ENCODE results near the gene FA2H. TPM values are rescaled to one million over a fixed set of nuclear protein-coding genes. Genes with fewer than 3 reads are reported as not detected.
"Not testable (repeated sequence)": the region's sequence is repeated elsewhere in the genome, so short reads cannot be mapped to it uniquely, and the experiment has no call there.

FA2H gene
- total RNA-seq, 1 experiment from 2014 or later, result not detected

DNA sequence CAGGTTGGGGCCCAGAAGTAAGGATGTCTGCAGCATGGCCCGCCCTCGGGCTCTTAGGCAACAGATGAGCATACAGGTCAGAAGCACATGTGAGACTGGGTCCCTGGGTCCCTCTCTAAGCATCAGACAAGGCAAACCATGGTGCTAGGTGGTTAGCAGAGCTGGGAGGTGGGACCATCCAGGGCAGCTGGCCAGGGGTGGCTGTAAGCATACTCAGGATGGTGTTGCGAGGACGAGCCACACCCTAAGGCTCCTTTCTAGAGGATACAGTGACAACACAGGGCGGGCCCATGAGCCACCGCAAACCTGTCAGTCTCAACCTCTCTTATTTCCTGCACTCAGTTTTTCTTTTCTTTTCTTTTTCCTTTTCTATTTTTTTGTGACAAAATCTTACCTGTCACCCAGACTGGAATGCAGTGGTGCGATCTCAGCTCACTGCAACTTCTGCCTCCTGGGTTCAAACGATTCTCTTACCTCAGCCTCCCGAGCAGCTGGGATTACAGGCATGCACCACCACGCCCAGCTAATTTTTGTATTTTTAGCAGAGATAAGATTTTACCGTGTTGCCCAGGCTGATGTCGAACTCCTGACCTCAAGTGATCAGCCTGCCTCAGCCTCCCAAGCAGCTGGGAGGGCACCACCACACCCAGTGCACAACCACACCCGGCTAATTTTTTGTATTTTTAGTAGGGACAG lies 3.6 kb downstream of the FA2H start:
- no peak for DNase-seq (ENCODE audit: low read depth)

DNA sequence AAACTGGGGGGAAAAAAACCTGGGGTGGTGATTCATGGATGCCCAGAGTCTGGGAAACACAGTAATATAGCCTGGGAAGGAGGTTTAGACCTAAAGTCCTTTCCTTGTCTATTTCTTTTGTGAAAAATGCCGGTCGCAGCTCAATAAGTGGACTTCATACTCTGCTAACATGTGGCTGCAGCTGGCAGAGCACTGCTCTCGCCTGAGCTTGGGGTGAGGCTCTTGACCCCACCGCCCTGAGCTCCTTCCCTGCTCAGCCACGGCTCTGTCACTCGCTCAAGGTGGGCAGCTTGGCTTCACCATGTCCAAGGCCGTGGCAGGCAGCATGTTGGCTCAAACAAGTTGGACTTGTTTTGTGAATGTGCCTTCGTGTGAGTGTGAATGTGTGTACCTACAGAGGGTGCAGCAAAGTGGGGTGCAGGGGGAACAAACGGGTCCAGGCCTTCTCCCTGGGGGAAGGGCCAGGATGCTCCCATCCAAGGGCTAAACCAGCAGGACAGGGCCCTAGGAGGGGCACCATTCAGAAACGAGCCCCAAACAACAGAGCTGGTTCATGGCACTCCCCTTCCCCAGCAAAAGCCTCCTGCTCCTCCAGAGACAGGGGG lies 4.9 kb downstream of the FA2H start:
- DNase-seq (ENCODE audit: low read depth), result no peak

DNA sequence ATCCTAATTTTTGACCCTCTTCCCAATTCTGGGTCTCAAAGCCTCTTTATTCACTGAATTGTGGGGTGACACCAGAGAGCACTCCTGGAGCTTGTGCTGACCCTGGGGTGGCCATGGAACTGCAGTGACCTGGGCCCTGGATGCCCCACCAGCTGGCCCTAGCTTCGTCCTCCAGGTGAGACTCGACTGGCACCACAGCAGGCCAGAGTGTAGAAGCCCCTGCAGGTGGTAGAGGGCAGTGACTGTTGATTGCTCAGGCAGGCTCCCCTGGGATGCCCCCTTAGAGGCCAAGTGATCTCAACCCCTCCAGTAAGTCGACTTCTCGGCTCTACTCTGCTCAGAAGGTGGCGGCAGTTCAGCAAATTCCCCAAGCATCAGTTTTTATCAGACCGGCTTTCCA lies 6.4 kb downstream of the FA2H start:
- DNase-seq (ENCODE audit: low read depth), result no peak

DNA sequence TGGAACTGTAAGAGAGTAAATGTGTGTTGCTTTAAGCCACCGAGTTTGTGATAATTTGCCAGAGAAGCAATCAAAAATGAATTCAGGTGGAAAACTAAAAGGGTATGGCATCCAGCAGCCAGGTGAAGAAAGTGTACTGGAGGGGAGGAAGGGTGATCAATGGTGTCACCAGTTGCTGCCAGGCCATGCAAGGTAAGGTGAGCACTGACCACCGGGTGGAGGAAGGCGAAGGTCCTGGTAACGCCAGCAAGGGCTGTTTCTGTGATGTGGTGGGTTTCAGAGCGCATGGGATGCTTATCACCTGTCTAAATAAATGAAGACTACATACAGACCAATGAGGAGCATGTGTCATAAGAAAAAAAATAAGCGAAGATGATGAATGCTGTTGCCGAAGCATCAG lies 6.9 kb downstream of the FA2H start:
- DNase-seq (ENCODE audit: low read depth), result no peak

DNA sequence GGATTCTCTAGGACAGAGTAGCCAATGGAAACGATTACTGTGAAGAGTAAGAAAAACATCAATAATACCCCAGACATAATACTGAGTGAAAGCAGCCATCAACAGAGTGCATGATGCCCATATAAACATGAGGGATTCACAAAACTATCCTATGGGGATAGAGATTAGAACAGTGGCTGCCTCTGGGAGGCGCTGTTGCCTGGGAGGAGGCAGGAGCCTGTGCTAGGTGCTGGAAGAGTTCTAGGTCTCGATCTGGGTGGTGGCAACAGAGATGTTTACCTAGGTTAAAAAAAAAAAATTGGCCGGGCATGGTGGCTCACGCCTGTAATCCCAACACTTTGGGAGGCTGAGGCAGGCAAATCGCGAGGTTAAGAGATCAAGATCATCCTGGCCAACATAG lies 7.9 kb downstream of the FA2H start:
- DNase-seq (ENCODE audit: low read depth), result no peak

DNA sequence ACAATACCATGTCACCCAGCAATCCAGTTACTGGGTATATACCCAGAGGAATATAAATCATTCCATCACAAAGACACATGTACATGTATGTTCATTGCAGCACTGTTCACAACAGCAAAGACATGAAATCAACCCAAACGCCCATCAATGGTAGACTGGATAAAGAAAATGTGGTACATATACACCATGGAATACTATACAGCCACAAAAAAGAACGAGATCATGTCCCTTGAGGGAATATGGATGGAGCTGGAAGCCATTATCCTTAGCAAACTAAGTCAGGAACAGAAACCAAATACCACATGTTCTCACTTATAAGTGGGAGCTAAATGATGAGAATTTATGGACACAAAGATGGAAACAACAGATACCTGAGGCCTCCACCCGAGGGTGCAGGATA lies 10.4 kb downstream of the FA2H start:
- not testable (repeated sequence) for DNase-seq (ENCODE audit: low read depth)

DNA sequence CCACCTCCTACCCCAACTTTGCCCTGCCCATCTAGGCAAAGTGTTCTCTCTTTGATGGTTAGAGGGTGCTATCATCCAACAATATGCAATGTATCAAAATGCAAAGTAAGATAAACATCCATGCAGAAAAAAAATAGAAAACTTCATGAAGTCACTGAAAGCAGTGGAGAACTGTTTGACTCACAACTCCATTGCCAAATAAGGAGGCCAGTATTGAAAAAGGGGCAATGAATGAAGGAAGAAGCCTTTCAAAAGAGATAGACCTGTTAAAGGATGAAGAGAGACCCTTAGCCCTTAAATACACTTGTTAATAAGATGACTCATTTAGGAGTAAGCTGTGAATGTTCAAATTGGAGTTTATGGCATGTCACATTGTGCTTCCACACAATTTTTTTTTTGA lies 13.0 kb downstream of the FA2H start:
- DNase-seq (ENCODE audit: low read depth), result no peak

DNA sequence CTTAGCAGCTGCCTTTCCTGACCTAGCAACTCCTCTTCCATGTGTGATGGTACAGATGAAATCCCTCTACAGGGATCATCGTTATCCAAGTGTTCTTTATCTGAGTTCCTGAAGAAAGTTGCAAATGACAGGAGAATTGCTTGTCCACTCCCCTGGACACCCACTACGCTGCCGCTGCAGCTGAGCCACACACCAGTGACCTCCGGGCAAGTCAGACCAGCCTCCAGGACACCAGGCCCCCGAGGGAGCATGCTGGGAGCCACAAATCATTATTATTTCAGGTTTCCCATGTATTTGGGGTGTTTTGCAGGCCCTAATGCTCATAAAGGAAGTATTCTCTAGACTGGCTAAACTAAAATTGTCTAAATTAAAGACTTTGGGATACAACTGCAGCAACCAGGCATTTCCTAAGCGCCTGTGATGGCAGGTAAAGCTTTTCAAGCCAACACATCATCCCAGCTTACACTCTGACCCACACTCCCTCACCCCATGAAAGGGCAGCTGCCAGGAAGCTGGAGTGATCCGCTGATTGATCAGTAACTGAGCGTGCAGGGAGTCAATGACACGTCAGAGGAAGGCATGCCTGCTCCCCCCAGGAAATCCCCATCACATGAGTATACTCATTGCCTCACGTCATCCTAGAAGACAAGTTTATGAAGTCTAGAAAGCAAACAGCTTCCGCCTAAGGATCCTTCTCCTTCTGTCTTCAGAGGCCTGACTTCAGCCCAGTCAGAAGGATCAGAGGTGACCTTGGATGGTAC lies 14.4 kb downstream of the FA2H start:
- peak; percentile 20 for DNase-seq (ENCODE audit: low read depth)

DNA sequence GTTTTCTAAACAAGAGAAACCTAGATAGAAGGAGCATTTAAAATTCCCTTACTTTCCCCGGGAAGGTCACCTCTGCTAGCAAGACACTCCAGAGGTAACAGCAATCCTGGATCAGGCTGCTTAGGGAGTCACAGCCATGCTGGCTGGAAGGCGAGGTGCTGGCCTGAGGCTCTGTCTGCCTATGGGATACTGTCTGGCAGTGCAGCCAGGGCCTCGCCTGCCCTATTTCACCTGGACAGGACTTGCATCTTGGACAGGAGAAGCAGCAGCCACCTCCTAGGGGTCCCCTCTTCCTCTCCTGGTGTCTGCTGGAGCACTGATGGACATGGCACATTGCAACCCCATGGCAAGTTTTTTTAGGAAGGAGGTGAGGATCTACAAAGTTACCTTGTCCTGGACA lies 15.1 kb downstream of the FA2H start:
- no peak for DNase-seq (ENCODE audit: low read depth)

DNA sequence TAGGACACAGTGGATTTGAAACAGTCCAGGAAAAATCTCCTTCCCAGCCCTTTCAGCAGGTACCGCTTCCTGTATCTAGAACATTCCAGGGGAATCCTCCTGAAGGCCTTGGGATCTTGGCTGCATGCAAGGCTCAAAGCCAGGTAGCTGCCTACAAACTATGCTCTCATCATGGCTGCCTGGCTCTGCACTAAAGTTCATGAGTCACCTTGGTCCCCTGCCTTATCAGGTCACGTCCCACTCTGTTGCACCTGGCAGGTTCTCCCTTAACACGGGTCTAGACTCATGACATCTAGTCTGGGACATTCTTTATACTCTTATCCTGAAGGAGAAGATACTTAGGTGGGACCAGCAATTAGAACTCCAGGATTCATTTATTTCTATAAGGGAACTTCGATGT lies 15.8 kb downstream of the FA2H start:
- no peak for DNase-seq (ENCODE audit: low read depth)

DNA sequence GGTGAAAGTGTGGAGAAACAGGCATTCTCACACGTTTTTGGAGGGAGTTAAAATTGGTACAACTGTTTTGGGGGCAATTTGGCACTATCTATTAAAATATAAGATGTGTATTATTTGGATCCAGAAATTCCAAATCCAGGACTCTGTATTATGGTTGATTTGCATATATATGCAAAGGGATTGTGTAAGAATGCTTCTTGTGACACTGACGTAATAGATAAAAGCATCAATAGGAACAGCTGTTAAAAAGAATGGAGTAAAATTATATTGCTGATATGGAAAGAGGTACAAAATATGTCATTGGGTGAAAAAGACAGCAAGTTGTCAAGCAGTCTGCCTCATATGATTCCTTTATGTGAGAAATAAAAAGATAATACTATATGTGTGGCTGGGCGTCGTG lies 17.3 kb downstream of the FA2H start:
- no peak for DNase-seq (ENCODE audit: low read depth)

DNA sequence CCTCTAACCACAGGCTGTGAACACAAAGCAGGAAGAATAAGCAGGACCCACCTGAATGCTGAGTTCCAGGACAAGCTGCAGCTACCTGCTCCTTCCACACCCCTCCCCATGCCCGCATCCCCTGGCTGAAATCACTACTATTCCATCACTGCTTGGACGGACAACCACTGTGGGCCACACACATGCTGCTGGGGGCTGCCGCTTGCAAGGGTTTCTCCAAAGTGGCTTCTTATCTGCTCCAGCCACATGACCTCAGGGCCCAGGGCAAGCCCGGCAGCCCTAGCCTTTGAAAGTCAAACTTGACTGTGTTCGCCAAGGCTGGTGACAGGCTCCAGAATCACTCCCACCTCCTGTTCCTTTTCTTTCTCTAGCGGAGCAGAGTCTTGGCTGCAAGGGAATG lies 18.4 kb downstream of the FA2H start:
- DNase-seq (ENCODE audit: low read depth), result no peak

DNA sequence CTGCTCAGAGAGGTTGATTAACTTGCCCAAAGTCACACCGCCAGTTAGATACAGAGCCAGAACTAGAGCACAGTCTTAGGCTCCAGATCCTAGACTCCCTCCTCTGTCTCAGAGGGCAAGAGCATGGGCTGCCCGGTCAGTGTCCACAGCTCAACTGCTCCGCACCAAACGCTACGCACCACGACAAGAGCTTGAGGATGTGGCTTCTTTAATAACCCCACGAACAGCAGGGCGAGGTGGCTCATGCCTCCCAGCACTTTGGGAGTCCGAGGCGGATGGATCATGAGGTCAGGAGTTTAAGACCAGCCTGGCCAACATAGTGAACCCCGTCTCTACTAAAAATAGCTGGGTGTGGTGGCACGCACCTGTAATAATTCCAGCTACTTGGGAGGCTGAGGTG lies 21.4 kb downstream of the FA2H start:
- no peak for DNase-seq (ENCODE audit: low read depth)

DNA sequence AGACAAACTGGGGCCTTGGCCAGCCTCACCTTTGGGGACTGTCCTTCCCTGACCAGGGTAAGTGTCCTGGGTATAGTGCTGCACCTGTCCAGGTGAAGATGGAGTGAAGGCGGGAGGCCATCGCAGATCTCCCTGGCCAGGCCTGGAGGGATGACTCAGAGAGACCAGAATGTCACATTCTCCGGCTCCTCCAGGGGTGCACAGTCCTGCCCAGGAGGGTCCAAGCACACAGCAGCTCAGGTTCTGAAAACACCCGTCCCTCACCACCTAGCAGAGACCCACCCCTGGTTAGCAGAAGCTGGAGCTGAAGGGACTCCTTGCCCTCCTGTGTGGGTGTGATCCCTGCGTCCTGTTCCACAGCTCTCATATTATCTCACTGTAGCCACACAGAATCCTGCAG lies 21.9 kb downstream of the FA2H start:
- no peak for DNase-seq (ENCODE audit: low read depth)

DNA sequence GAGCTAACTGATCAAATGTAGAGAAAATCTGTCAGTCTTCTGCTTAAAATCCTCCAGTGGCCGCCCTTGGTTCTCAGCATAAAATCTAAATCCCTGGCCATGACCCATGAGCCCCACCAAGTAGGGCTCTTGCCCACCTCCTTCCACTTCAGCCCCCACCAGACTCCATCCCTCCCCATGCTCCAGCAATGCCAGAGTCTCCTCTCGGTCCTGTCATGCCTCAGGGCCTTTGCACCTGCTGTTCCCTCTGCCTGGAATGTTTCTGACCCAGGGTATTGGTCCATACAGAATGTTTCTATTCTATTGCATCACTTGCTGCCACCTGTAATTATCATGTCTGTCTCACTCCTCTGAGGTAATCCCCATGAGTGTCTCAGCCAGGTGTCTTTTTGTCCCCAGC lies 22.4 kb downstream of the FA2H start:
- no peak for DNase-seq (ENCODE audit: low read depth)

DNA sequence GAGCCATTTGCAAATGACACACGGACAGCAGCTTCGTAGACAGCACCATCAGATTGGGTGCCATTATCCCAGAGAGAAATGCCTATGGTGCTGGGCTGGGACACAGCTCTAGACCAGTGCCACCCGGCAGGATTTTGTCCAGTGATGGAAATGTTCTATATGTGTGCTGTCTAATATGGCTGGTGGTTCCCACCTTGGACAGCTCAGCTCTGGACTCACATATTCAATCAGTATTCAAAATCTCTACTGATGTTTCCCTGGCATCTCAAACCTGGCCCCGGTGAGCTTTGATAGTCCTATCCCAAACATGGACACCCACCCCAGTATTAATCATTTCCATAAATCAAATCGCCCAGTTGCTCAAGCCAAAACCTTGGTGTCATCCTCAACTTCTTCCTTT lies 23.0 kb downstream of the FA2H start:
- DNase-seq (ENCODE audit: low read depth), result no peak

DNA sequence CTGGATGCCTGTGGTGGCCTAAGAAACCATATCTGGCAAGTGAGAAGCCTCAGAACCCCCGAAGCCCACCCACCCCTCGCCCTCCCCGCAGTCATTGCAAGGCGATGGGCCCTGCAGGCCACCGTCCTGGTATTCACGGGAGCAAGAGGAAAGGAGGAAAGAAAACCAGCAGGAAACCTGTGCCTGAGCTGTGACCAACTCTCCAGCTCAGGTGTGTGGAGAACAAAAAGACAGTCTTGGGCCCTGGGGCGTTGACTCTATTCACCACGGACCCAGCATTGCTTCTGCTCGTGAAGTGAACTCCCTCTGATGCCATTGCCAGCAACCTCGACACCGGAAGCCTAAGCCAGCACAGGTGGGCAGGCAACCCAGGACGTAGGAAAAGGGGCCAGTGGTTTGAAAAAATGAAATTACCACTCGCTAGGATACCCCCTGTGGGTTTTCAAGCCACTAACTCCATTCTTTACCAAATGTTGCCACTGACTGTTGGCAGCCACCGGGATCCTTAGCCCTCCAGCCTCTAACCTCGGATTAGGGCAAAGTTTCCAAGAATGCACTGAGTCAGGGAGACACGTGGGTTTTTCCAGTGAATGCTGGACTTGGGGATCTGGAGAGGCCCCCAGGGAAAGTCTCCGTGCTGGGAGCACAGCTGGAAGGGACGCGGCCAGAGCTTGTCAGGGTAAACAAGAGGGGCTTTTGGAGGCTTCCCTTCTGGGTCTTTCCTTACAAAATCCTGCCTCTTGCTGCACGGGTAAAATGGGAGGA lies 25.1 kb downstream of the FA2H start:
- no peak for DNase-seq (ENCODE audit: low read depth)

DNA sequence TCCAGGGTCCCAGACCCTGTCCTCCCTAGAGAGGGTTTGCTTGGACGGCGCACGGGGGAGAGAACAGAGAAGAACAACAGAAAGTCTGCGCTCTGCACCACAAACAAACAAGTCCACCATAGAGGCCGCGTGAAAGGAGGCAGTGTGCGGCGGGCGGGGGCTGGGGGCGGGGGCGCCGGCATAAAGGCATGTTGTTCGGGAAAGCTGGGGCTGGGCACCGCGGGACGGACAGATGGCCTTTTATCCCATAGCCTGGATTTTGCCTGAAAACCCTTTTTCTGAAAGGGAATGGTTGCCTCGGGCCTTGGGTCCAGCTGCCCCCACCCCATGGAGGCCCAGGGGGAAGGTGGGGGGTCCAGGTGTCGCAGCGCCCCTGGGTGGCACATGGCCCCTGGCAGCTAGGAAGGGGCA lies 26.0 kb downstream of the FA2H start:
- DNase-seq (ENCODE audit: low read depth), result no peak

DNA sequence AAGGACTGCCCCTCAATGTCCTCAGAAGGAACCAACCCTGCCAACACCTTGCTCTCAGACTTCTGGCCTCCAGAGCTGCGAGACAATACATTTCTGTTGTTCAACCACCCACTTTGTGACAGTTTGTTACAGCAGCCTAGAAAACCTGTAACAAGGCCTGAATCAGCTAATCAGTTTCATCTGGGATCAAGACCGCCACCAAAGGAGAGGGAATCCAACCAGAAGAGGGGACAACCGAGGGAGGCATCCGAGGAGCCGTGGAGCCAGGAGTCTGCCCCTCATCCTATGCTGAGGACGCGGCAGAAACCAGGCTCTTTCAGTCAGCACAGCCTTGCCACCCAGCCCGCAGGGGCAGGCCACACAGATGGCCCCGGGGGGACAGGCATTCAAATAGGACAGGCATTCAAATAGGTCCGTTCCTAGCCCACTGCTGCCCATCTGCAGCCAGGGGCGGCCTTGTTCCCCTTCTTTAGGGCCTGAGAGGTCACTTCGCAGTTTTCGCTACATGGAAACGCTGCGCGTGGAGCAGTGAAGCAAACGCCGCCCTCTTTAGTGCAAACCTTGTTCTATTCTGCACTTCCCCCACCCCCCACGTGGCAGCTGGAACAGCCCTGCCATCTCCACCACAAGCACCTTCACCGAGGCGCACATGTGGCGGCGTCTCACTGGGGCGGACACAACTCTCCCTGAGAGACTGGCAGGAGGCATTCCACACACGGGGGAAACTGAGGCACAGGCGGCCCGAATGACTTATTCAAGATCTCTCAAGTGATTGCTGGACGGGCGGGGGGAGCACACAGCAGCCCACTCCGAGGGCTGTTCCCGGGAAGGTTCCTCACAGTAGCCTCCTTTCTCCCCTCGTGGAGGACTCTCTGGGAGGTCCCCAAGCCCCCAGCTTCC lies 26.7 kb downstream of the FA2H start:
- no peak for DNase-seq (ENCODE audit: low read depth)

DNA sequence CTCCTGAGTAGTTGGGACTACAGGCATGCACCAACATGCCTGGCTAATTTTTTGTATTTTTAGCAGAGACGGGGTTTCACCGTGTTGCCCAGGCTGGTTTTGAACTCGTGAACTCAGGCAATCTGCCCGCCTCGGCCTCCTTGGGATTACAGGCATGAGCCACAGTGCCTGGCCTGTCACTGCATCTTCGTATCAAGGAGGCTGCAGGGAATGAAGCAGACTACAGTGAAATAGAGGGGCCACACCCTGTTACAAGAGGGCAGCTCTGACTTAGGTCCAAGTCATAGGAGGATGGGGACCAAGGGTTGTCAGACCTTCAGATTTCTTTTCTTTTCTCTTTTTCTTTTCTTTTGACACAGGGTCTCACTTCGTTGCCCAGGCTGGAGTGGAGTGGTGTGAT lies 28.7 kb downstream of the FA2H start:
- DNase-seq (ENCODE audit: low read depth), result no peak

DNA sequence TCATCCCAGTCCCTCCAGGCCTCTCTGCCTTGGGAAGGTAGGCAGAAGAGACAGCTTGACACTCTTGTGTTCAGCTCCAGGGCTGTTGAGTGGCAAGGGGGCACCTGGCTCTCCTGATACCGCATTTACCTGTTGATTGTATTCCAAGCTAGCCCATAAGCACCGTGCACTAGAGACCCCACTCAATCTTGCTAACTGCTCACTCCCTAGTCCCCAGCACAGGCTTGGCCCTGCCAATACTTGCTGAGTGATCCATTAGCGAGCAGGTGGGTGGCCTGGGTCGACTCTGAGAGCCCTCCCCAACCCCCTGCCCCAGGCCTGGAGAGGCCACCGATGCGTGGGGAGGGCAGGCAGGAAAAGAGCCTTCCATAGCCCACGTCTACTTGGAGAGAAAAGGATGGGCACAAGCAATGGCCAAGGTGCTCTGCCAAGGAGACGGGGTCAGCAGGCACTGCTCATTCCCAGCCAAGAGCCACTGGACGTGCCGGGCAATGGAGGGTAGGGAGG lies 29.5 kb downstream of the FA2H start:
- DNase-seq (ENCODE audit: low read depth), result no peak

All from RPMI7951 (cell line).